Heart right ventricle (tissue), 16 donors: ENCODE results near the gene CAPN14. TPM values are rescaled to one million over a fixed set of nuclear protein-coding genes. Genes with fewer than 3 reads are reported as not detected.
A peak's percentile ranks its signal among the peaks of the same experiment; 100 is the strongest.

Experiments used
- ATAC-seq, 8 donors: fragments of 200-7000 bp; cut with Tn5 transposase; one replicate each; pipeline ENCODE4 v1.9.1; 2020; ENCODE audit warnings: mild to moderate bottlenecking in 8 of 8, moderate library complexity in 8 of 8, moderate number of reproducible peaks in 1 of 8
- DNase-seq, 2 donors: peaks; one replicate each; pipeline ENCODE4 v3.0.0-alpha.2; 2020
- H3K27ac ChIP-seq, 10 donors: fragments of 200-600 bp; sonication (generic) in 2 of 10; one replicate each; pipeline versions ENCODE4 v1.5.0 to v1.8.0; 2020 to 2022; ENCODE audit warnings: mild to moderate bottlenecking in 3 of 10
- H3K27me3 ChIP-seq, 7 donors: fragments of 200-600 bp; one replicate each; pipeline ENCODE4 v1.8.0; 2021 to 2022; ENCODE audit warnings: mild to moderate bottlenecking in 2 of 7
- H3K36me3 ChIP-seq, 9 donors: fragments of 200-600 bp; sonication (generic) in 1 of 9; one replicate each; pipeline versions ENCODE4 v1.5.0 to v1.8.0; 2020 to 2022; ENCODE audit warnings: mild to moderate bottlenecking in 2 of 9
- H3K4me1 ChIP-seq, 9 donors: fragments of 200-600 bp; sonication (generic) in 1 of 9; one replicate each; pipeline versions ENCODE4 v1.5.0 to v1.8.0; 2020 to 2022; ENCODE audit warnings: mild to moderate bottlenecking in 4 of 9
- H3K4me3 ChIP-seq, 10 donors: fragments of 200-600 bp; sonication (generic) in 2 of 10; one replicate each; pipeline versions ENCODE4 v1.5.0 to v1.8.0; 2020 to 2022; ENCODE audit warnings: mild to moderate bottlenecking in 7 of 10, moderate library complexity in 2 of 10
- H3K9me3 ChIP-seq, 11 donors: fragments of 200-600 bp in 10 of 11; sonication (generic) in 2 of 11; one replicate each; pipeline versions ENCODE4 v1.5.0 to v1.8.0; 2013 to 2022; ENCODE audit warnings: mild to moderate bottlenecking in 2 of 11, control low read depth in 1 of 11, moderate library complexity in 1 of 11
- CTCF ChIP-seq, 9 donors: fragments of 200-600 bp; sonication (generic) in 2 of 9; IDR thresholded peaks; one replicate each; pipeline versions ENCODE4 v1.5.0 to v1.8.0; 2021 to 2022; ENCODE audit warnings: antibody characterized with exemption in 9 of 9, mild to moderate bottlenecking in 5 of 9, moderate library complexity in 1 of 9
- WGBS, 2 donors: extraction: QIAGEN DNeasy Blood & Tissue Kit; methylation state at CpG; one replicate each; pipeline ENCODE4 v1.1.7; 2013; ENCODE audit warnings: inconsistent platforms in 1 of 2; 5-methylcytosine and 5-hydroxymethylcytosine counted together
- intact Hi-C, 10 donors: fragments of 100-400 bp; cut with DNase I; formaldehyde crosslinking; loops; one replicate each; pipeline versions ENCODE4 v1.11.1 to v1.14.2; 2022
- polyA plus RNA-seq, 2 donors: library from polyadenylated mRNA; stranded (reverse); fragments of 200-250 nt; gene quantifications; one replicate each; pipeline ENCODE4 v1.2.3, GENCODE V29; 2013
- total RNA-seq, 10 donors: library from RNA; stranded (reverse); fragmentation: NEBNext Ultra II Directional in 3 of 10; extraction: Animal tissue kit (Norgen Biotek cat#: 25700) in 3 of 10; gene quantifications; one replicate each; pipeline versions ENCODE4 v1.2.1 to v1.2.4, GENCODE V29; 2021 to 2023
- donor health status: Arrhythmogenic right ventricular cardiomyopathy.
- donor health status: ischemic (EF 13 %, LVEDD 7.1; RV severe dilation, severe dysfunction).
- donor health status: healthy with polysubstance abuse.
- donor health status: DM: no; HTN: yes; CAD: no.
- donor health status: DM: no; HTN: no; CAD: no.
- donor health status: ischemic (EF 25% LVEDD 6.9; RV normal size, moderate dysfunction).
- donor health status: ischemic (EF 25% LVEDD 5.7; RV mildly dilated, moderate dysfunction).
- donor health status: healthy.
- donor health status: DM: yes; HTN: yes; CAD: no.
- donor health status: Ischemic cardiomyopathy.
- donor health status: ischemic (EF 35%, LVEDD 5.7; RV mildly dilated, moderate dysfunction).
- donor health status: nonischemic (EF 11% LVEDD 7.7; RV severe dilation, severe dysfunction).
- donor health status: DM: yes; HTN: yes; CAD: no.
- donor health status: PGD.
- donor health status: ischemic (EF 29% LVEDD 5.4; RV normal size, mild dysfunction).
- donor health status: nonischemic (EF 23%, LVEDD 6.1; RV moderate dilation, normal function).

CAPN14 gene
- total and polyA plus RNA-seq, 12 donors, result 0.08 to 0.46 (median 0.25) TPM; not detected in 1

GRCh38 chr2:31151501-31151900, 65.8 kb downstream of the CAPN14 start:
- DNase-seq (no peak), ATAC-seq (peak in 1 of 8 donors; percentile 50)
- intact Hi-C loops, result no loop called here
- Histone ChIP-seq H3K4me1 (no peaks in the 10 kb centered on the region), H3K9me3 (no peaks in the 10 kb centered on the region), H3K36me3 (no peaks in the 10 kb centered on the region), H3K27me3 (peaks cover 0 to 7% (median 0%) of the 10 kb centered on the region in 7 donors), H3K4me3 (no peak overlapping the region), H3K27ac (no peak overlapping the region)
- WGBS, 2 donors, result 64 to 76% methylated on average over 6 of the region's 6 CpGs
- no peak for TF ChIP-seq CTCF (IDR thresholded peaks at IDR 0.05)

- DNase-seq (no peak), ATAC-seq (no peak)
- Histone ChIP-seq H3K27ac (no peak overlapping the region), H3K36me3 (no peaks in the 10 kb centered on the region), H3K4me3 (no peak overlapping the region), H3K4me1 (no peaks in the 10 kb centered on the region), H3K27me3 (peaks cover 0 to 8% (median 0%) of the 10 kb centered on the region in 7 donors), H3K9me3 (no peaks in the 10 kb centered on the region)
- 82 to 90% methylated on average over 6 of the region's 6 CpGs for WGBS, 2 donors
- intact Hi-C loops, result no loop called here
- no peak for TF ChIP-seq CTCF (IDR thresholded peaks at IDR 0.05)
Observed at GRCh38 chr2:31150120-31150670, 67.1 kb downstream of the CAPN14 start.

- peaks cover 0 to 12% (median 0%) of the 10 kb centered on the region in 7 donors for H3K27me3 ChIP-seq
- no peak overlapping the region for H3K4me3 ChIP-seq
- intact Hi-C loops, result no loop called here
- WGBS, 2 donors, result 82 to 89% methylated on average over 2 of the region's 2 CpGs
- H3K4me1 ChIP-seq, result no peaks in the 10 kb centered on the region
- no peak for TF ChIP-seq CTCF (IDR thresholded peaks at IDR 0.05)
- no peak for DNase-seq
- no peak for ATAC-seq
- no peak overlapping the region for H3K27ac ChIP-seq
- no peaks in the 10 kb centered on the region for H3K9me3 ChIP-seq
- no peaks in the 10 kb centered on the region for H3K36me3 ChIP-seq
Observed at GRCh38 chr2:31148514-31148913, 68.8 kb downstream of the CAPN14 start.

- H3K4me3 ChIP-seq, result no peak overlapping the region
- intact Hi-C loops, result no loop called here
- WGBS, 2 donors, result 82 to 85% methylated on average over 5 of the region's 5 CpGs
- no peak overlapping the region for H3K27ac ChIP-seq
- ATAC-seq (no peak), DNase-seq (no peak)
- no peak for TF ChIP-seq CTCF (IDR thresholded peaks at IDR 0.05)
- peaks cover 0 to 14% (median 0%) of the 10 kb centered on the region in 7 donors for H3K27me3 ChIP-seq
- H3K4me1 ChIP-seq, result no peaks in the 10 kb centered on the region
- no peaks in the 10 kb centered on the region for H3K9me3 ChIP-seq
- H3K36me3 ChIP-seq, result no peaks in the 10 kb centered on the region
Observed at GRCh38 chr2:31147645-31148044, 69.7 kb downstream of the CAPN14 start.
